ACC112 (cell line): Measurements from ENCODE around the gene CDH22.

ENCODE experiments used
- H2AFZ ChIP-seq: fragments of 200-600 bp; sonication (generic); one replicate; pipeline ENCODE4 v1.6.0; 2017; ENCODE audit warnings: antibody characterized with exemption, low read length; ENCODE audit not compliant: unreplicated experiment
- H3K27ac ChIP-seq: fragments of 200-600 bp; sonication (generic); 2 replicates; pipeline ENCODE4 v1.5.1; 2014; ENCODE audit warnings: low read depth, mild to moderate bottlenecking, antibody characterized with exemption, low read length, moderate library complexity
- H3K27me3 ChIP-seq: fragments of 200-600 bp; sonication (generic); 2 replicates; pipeline ENCODE4 v1.6.1; 2014; ENCODE audit warnings: mild to moderate bottlenecking, antibody characterized with exemption, low read length, moderate library complexity, mixed read lengths; ENCODE audit not compliant: insufficient read depth
- H3K36me3 ChIP-seq: fragments of 200-600 bp; sonication (generic); 2 replicates; pipeline ENCODE4 v1.6.1; 2016; ENCODE audit warnings: mild to moderate bottlenecking, antibody characterized with exemption, low read length, moderate library complexity, mixed read lengths; ENCODE audit not compliant: insufficient read depth
- H3K4me1 ChIP-seq: fragments of 200-600 bp; sonication (generic); one replicate; pipeline ENCODE4 v1.6.1; 2016; ENCODE audit warnings: low read length, mixed read lengths; ENCODE audit not compliant: insufficient read depth, unreplicated experiment, control insufficient read depth
- H3K4me3 ChIP-seq: fragments of 200-600 bp; sonication (generic); 2 replicates; pipeline ENCODE4 v1.5.1; 2014; ENCODE audit warnings: mild to moderate bottlenecking, low read depth, low read length
- H3K79me2 ChIP-seq: fragments of 200-600 bp; sonication (generic); one replicate; pipeline ENCODE4 v1.6.0; 2016; ENCODE audit warnings: low read length; ENCODE audit not compliant: control insufficient read depth, unreplicated experiment, insufficient read depth

Gene CDH22

GRCh38 chr20:46154305-46154704 is 154.0 kb downstream of the CDH22 start:
- Histone ChIP-seq H3K79me2 (no peaks in the 10 kb centered on the region), H3K4me1 (no peaks in the 10 kb centered on the region), H2AFZ (no peak overlapping the region), H3K36me3 (no peaks in the 10 kb centered on the region), H3K27ac (no peak overlapping the region), H3K27me3 (peaks cover 55% of the 10 kb centered on the region), H3K4me3 (no peak overlapping the region)

GRCh38 chr20:46152824-46153586 is 155.3 kb downstream of the CDH22 start:
- no peaks in the 10 kb centered on the region for H3K79me2 ChIP-seq
- H3K4me1 ChIP-seq = no peaks in the 10 kb centered on the region
- no peak overlapping the region for H3K4me3 ChIP-seq
- H3K27ac ChIP-seq = no peak overlapping the region
- no peaks in the 10 kb centered on the region for H3K36me3 ChIP-seq
- H3K27me3 ChIP-seq = peaks cover 53% of the 10 kb centered on the region
- no peak overlapping the region for H2AFZ ChIP-seq

GRCh38 chr20:46151936-46152335 is 156.4 kb downstream of the CDH22 start:
- H2AFZ ChIP-seq = no peak overlapping the region
- peaks cover 43% of the 10 kb centered on the region for H3K27me3 ChIP-seq
- no peaks in the 10 kb centered on the region for H3K4me1 ChIP-seq
- no peak overlapping the region for H3K4me3 ChIP-seq
- H3K27ac ChIP-seq = no peak overlapping the region
- no peaks in the 10 kb centered on the region for H3K36me3 ChIP-seq
- H3K79me2 ChIP-seq = no peaks in the 10 kb centered on the region

- Histone ChIP-seq H3K36me3 (no peaks in the 10 kb centered on the region), H3K4me1 (no peaks in the 10 kb centered on the region), H3K79me2 (no peaks in the 10 kb centered on the region), H2AFZ (no peak overlapping the region), H3K4me3 (no peak overlapping the region), H3K27me3 (peaks cover 44% of the 10 kb centered on the region), H3K27ac (no peak overlapping the region)
Measured at GRCh38 chr20:46150943-46151342, 157.4 kb downstream of the CDH22 start.

- Histone ChIP-seq H3K27ac (no peak overlapping the region), H3K4me3 (no peak overlapping the region), H3K36me3 (no peaks in the 10 kb centered on the region), H3K79me2 (no peaks in the 10 kb centered on the region), H2AFZ (no peak overlapping the region), H3K27me3 (peaks cover 47% of the 10 kb centered on the region), H3K4me1 (no peaks in the 10 kb centered on the region)
Measured at GRCh38 chr20:46148313-46149208, 159.7 kb downstream of the CDH22 start.

- no peak overlapping the region for H2AFZ ChIP-seq
Measured at GRCh38 chr20:46145713-46146112, 162.6 kb downstream of the CDH22 start.

GRCh38 chr20:46144432-46145025 is 163.8 kb downstream of the CDH22 start:
- peaks cover 73% of the 10 kb centered on the region for H3K27me3 ChIP-seq
- H3K4me3 ChIP-seq = no peak overlapping the region
- H3K27ac ChIP-seq = no peak overlapping the region

More at GRCh38 chr20:46145713-46146112, 162.6 kb downstream of the CDH22 start:
- H3K36me3 ChIP-seq = no peaks in the 10 kb centered on the region
- no peak overlapping the region for H3K4me3 ChIP-seq
- no peaks in the 10 kb centered on the region for H3K79me2 ChIP-seq
- H3K4me1 ChIP-seq = no peaks in the 10 kb centered on the region
- H3K27ac ChIP-seq = no peak overlapping the region
- H3K27me3 ChIP-seq = peaks cover 71% of the 10 kb centered on the region

GRCh38 chr20:46142124-46142523 is 166.2 kb downstream of the CDH22 start:
- Histone ChIP-seq H3K27me3 (peaks cover 84% of the 10 kb centered on the region), H3K79me2 (no peaks in the 10 kb centered on the region), H2AFZ (no peak overlapping the region), H3K4me1 (no peaks in the 10 kb centered on the region), H3K27ac (no peak overlapping the region), H3K36me3 (no peaks in the 10 kb centered on the region), H3K4me3 (no peak overlapping the region)

More at GRCh38 chr20:46144432-46145025, 163.8 kb downstream of the CDH22 start:
- Histone ChIP-seq H3K4me1 (no peaks in the 10 kb centered on the region), H2AFZ (no peak overlapping the region), H3K36me3 (no peaks in the 10 kb centered on the region), H3K79me2 (no peaks in the 10 kb centered on the region)

- Histone ChIP-seq H3K4me1 (no peaks in the 10 kb centered on the region), H3K36me3 (no peaks in the 10 kb centered on the region), H3K27me3 (peaks cover 76% of the 10 kb centered on the region), H2AFZ (no peak overlapping the region), H3K27ac (no peak overlapping the region), H3K4me3 (no peak overlapping the region), H3K79me2 (no peaks in the 10 kb centered on the region)
Measured at GRCh38 chr20:46139908-46140482, 168.3 kb downstream of the CDH22 start.

GRCh38 chr20:46139266-46139889 is 168.9 kb downstream of the CDH22 start:
- no peaks in the 10 kb centered on the region for H3K4me1 ChIP-seq
- no peak overlapping the region for H3K4me3 ChIP-seq
- H3K27ac ChIP-seq = no peak overlapping the region
- H3K79me2 ChIP-seq = no peaks in the 10 kb centered on the region
- no peak overlapping the region for H2AFZ ChIP-seq
- H3K27me3 ChIP-seq = peaks cover 75% of the 10 kb centered on the region
- no peaks in the 10 kb centered on the region for H3K36me3 ChIP-seq
